ENCODE results near the gene CEBPG.

CEBPG gene

GRCh38 chr19:33350538-33351309 is 22.8 kb upstream of the CEBPG start:
- DNase-seq (ENCODE audit: low read depth, low spot score): no peak

- DNase-seq (ENCODE audit: low read depth, low spot score): no peak
These were observed 18.0 kb upstream of the CEBPG start for GRCh38 chr19:33355535-33355934.

GRCh38 chr19:33357556-33357955 is 16.0 kb upstream of the CEBPG start:
- no peak for DNase-seq (ENCODE audit: low read depth, low spot score)

- DNase-seq (ENCODE audit: low read depth, low spot score): no peak
These were observed 15.1 kb upstream of the CEBPG start for GRCh38 chr19:33358408-33358807.

DNA sequence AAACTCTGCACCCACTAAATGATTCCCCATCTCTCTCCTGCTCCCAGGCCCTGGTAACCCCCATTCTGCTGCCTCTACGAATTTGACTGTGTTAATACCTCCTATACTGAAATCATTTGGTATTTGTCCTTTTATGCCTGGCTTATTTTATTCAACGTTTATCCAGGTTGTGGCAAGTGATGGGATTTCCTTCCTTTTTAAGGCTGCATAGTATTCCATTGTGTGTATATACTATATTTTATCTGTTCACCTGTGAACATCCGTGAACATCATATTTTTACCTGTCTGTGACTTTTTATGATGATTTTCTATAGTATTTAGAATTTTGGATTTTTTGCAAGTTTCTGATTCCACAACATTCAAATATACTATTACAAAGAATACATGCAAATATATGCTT is 13.9 kb upstream of the CEBPG start:
- DNase-seq (ENCODE audit: low read depth, low spot score): no peak

- DNase-seq (ENCODE audit: low read depth, low spot score): no peak
These were observed 10.8 kb upstream of the CEBPG start for GRCh38 chr19:33362508-33363228.

DNA sequence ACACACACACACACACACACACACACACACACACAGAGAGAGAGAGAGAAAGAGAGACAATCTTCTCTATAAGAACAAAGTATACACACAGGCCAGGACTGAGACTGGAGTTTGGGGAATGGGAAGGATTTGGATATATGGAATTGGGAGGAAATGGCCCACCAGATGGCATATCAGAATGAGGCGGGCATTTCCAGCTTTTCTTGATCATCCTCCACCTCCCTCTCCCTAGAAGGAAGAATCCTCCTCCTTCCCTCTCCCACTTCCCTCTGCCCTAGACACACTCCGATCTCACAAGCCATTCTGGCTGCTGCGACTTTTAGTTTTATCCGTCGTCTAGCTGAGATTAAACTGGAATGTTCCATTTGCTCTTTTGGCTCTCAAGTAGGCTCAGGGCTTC is 10.0 kb upstream of the CEBPG start:
- DNase-seq (ENCODE audit: low read depth, low spot score): no peak

GRCh38 chr19:33365691-33366090 is 7.8 kb upstream of the CEBPG start:
- no peak for DNase-seq (ENCODE audit: low read depth, low spot score)

DNA sequence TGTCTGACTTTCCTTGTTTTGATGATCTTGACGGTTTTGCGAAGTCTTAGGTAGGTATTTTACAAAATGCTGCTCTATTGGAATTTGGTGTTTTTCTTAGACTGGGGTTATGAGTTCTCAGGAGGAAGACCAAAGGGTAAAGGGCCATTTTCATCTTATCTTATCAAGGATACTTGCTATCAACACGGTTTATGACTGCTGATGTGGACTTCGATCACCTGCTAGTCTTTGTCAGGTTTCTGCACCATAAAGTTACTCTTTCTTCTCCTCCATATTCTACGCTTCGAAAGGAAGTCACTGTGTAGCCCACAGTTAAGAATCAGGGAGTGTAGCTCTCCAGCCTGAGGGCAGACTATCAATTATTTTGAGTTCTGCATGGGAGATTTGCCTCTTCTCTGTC is 7.4 kb upstream of the CEBPG start:
- no peak for DNase-seq (ENCODE audit: low read depth, low spot score)

DNA sequence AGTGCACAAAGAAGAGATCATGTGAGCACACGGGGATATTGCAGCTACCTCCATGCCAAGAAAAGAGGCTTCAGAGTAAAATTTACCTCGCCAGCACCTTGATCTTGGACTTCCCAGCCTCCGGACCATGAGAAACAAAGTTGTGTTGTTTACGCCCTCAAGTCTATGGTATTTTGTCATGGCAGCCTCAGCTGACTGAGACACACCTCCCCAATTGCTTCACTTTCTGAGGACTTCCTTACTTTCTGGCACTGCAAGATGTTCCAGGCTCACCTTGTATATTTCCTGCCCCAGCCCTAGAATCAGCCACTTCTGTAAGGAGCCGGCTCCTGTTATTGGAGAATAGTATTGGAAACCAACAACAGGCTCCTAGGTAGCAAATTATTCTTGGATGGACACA is 6.6 kb upstream of the CEBPG start:
- no peak for DNase-seq (ENCODE audit: low read depth, low spot score)

DNA sequence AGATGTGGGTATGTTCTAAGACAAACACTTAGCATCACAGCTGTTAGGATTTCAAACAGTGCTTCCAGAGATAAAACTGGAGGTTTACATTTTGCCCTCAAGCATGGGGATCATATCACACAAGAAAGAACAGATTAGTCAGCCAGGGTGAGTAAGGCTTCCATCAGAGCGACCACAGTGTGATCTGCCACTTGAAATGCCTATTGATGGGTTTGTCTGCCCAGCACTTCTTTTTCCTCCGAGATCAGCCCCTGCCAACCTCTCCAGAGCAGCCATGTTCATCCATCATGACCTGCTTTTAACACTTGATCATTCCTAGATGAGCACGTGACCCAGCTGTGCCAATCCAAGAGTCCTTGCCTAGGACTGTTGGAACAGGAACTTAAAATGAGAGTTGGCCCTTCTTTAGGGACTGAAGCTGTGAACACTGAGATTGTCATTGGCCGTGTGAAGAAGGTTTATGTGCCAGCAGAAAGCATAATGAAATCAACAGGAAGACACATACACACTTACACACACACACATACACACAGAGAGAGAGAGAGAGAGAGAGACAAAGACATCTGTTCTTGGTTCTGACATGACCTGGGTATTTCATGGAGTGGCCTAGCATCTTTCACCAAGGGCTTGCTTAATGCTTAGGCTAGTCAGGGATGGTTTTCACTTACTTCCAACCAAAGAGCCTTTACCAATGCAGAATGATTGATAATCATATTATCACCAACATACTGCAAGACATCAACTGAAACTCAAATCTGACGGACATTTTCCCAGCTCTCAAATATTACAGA is 5.2 kb upstream of the CEBPG start:
- DNase-seq (ENCODE audit: low read depth, low spot score): no peak

DNA sequence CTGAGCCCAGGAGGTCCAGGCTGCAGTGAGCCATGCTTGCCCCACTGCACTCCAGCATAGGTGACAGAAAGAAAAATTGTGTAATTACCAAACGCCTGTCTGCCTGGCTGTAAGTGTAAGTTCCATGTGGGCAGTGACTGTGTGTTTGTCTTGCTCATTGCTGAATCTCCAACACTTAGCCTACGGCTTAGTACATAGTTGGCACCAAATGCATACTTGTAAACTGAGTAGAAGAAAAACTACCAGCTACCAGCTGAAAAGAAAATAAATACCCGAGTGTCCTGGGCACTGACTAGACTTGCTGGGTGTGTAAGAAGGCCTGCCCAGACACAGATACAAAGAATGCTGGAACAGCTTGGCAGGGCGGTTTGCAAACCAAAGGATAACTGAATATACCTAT is 2.7 kb upstream of the CEBPG start:
- no peak for DNase-seq (ENCODE audit: low read depth, low spot score)

DNA sequence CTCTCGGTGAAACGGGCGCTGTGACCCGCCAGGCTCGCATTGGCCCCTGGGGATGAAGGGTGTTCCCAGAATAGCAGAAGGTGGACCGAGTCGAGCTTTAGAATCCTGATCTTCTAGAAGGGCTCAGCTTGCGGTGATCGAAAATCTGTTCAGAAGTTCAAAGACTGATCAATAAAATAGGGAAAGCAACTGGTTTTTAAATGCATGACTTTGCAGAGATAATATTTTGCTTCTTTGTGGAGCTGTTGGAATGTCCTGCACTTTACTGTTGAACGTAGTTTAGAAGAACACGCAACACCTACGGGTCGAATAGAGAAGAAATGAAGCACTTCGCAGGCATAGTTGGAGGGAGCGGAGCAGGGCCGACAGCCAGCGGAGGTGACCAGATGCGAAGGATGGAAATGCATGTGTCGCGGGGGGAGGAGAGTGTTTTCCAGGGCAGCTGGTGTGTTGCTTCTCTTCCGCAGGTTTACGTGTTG is 766 bp downstream of the CEBPG start:
- no peak for DNase-seq (ENCODE audit: low read depth, low spot score)

- DNase-seq (ENCODE audit: low read depth, low spot score): no peak
These were observed 1.8 kb downstream of the CEBPG start for GRCh38 chr19:33375156-33375836.

GRCh38 chr19:33375837-33376159 is 2.3 kb downstream of the CEBPG start:
- DNase-seq (ENCODE audit: low read depth, low spot score): no peak

GRCh38 chr19:33376423-33376822 is 2.9 kb downstream of the CEBPG start:
- DNase-seq (ENCODE audit: low read depth, low spot score): no peak

DNA sequence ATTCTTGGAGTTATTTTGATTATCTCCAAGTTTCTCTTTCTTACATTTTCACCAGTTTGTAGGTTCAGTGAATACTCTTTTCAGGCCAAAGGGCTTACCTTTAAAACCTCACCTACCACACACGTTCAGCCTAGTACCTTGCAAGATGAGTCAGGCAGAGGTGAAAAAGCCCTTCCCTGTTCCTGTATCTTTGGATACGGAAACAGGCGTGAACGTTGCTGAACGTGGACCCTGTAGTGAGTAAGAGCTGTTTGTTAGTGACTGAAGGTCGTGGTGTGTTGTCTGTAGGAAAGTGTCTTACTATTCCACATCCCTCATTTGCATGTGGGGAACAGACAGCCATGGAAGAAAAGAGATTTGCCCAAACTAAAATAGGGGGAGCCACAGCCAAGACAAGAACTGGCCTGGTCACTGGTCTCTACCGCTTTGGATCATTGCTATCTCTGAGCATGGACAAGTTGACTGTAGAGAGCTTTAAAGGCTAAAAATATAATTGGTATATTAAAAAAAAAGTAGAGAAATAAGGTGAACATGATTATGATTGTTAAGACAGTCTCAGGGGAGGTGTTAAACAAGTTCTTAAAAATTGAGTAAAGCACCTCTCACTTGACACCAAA is 3.5 kb downstream of the CEBPG start:
- DNase-seq (ENCODE audit: low read depth, low spot score): no peak

DNA sequence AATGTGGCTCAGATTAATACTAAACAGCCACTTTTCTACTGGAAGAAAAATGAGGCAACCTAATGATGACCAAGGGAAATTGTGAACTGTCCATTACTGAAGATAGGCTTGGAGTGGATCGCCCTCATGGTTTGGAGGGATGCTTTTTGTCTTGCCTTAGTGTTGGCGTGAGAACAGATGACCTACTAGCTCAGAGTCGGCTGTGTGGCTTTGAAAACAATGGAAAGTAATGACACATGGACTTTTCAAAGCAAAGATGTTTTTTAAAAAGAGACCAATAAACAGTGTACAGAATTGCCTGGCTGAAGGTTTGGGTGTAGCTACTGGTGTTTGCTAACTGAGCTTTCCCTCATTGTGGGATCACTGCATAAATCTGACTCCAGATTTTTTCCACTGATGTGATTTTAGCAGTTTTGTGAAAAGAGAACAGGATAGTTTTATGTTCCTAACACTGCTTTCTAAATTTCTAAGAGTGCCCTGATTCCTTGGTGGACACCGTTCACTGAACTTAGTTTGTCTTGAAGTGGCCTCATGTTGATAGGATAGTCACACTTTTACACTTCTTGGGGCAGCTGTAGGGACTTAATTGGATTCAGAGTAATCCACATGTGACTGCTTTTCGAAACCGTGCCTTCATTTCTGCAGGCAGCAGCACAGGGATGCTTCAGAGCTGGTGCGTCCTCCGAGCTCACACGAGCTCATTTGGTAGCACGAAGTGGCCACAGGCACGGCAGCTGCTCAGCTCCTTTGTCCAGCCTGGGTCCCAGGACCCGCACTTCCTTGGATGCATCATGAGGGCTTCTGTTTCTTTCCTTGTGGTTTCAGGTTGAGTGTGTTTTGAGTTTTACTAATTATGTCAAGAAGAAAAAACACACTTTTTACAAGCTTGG is 4.3 kb downstream of the CEBPG start:
- DNase-seq (ENCODE audit: low read depth, low spot score): no peak

- no peak for DNase-seq (ENCODE audit: low read depth, low spot score)
These were observed 5.8 kb downstream of the CEBPG start for GRCh38 chr19:33379151-33379829.

- no peak for DNase-seq (ENCODE audit: low read depth, low spot score)
These were observed 7.6 kb downstream of the CEBPG start for GRCh38 chr19:33381101-33381500.
